Natural killer cell treated with Interleukin-12 subunit alpha and Interleukin-12 subunit beta and Interleukin-15 and Interleukin-18, amount 100 ng/mL, for 72 hours (primary cell): ENCODE results near the gene ESRRA. TPM values are rescaled to one million over a fixed set of nuclear protein-coding genes. Genes with fewer than 3 reads are reported as not detected.

ENCODE experiments used
- total RNA-seq, 2 donors: library from RNA; stranded (reverse); gene quantifications; one replicate each; pipeline ENCODE4 v1.2.3, GENCODE V29; 2022

Gene ESRRA
- total RNA-seq, 2 donors from 2014 or later: 67.2 to 116 TPM

Other genes with a start within 250 kb of the ESRRA start
- 10 to 100 TPM in 1 of 2 donors, 1 to 10 TPM in 1; 3.0 to 12.7 TPM for gene MACROD1, start 139.4 kb upstream of the ESRRA start, total RNA-seq
- gene STIP1, start 119.4 kb upstream of the ESRRA start, total RNA-seq: 100 to 1,000 TPM; 431 to 450 TPM
- gene FERMT3, start 98.8 kb upstream of the ESRRA start, total RNA-seq: 100 to 1,000 TPM; 249 to 276 TPM
- 10 to 100 TPM; 30.5 to 35.7 TPM for gene TRPT1, start 79.3 kb upstream of the ESRRA start, total RNA-seq
- gene NUDT22, start 79.2 kb upstream of the ESRRA start, total RNA-seq: 100 to 1,000 TPM in 1 of 2 donors, 10 to 100 TPM in 1; 83.6 to 120 TPM
- 10 to 100 TPM; 31.2 to 33.0 TPM for gene DNAJC4, start 75.0 kb upstream of the ESRRA start, total RNA-seq
- 10 to 100 TPM; 38.7 to 42.3 TPM for gene VEGFB, start 70.9 kb upstream of the ESRRA start, total RNA-seq
- gene FKBP2, start 64.4 kb upstream of the ESRRA start, total RNA-seq: 10 to 100 TPM; 33.1 to 53.5 TPM
- 100 to 1,000 TPM; 130 to 236 TPM for gene PPP1R14B, start 58.6 kb upstream of the ESRRA start, total RNA-seq
- 10 to 100 TPM; 13.9 to 16.4 TPM for gene PLCB3, start 54.0 kb upstream of the ESRRA start, total RNA-seq
- gene BAD, start 20.9 kb upstream of the ESRRA start, total RNA-seq: 10 to 100 TPM; 29.5 to 46.9 TPM
- gene GPR137, start 19.7 kb upstream of the ESRRA start, total RNA-seq: 10 to 100 TPM; 40.9 to 62.7 TPM
- gene KCNK4, start 14.2 kb upstream of the ESRRA start, total RNA-seq: not detected
- not detected for gene CATSPERZ, start 5.2 kb upstream of the ESRRA start, total RNA-seq
- gene TRMT112, start 12.0 kb downstream of the ESRRA start, total RNA-seq: 100 to 1,000 TPM; 171 to 203 TPM
- 100 to 1,000 TPM in 1 of 2 donors, 10 to 100 TPM in 1; 83.5 to 116 TPM for gene PRDX5, start 12.6 kb downstream of the ESRRA start, total RNA-seq
- gene CCDC88B, start 34.7 kb downstream of the ESRRA start, total RNA-seq: 100 to 1,000 TPM; 172 to 224 TPM
- 10 to 100 TPM; 20.7 to 29.5 TPM for gene RPS6KA4, start 53.6 kb downstream of the ESRRA start, total RNA-seq